Nucleus accumbens (tissue), 56 donors: ENCODE results near the gene SLC2A4RG.

Experiments
- DNase-seq, 56 donors: peaks; one replicate each; lab custom pipeline; 2025; lab: John Stamatoyannopoulos, UW

The SLC2A4RG gene

GRCh38 chr20:63791497-63792156 lies 52.1 kb downstream of the SLC2A4RG start:
- DNase-seq = no peak

GRCh38 chr20:63792866-63793265 lies 53.3 kb downstream of the SLC2A4RG start:
- no peak for DNase-seq
